CD4-positive, alpha-beta memory T cell (primary cell): Measurements from ENCODE around the gene IL36RN. TPM values are rescaled to one million over a fixed set of nuclear protein-coding genes. Genes with fewer than 3 reads are reported as not detected.

Source experiments
- CTCF ChIA-PET: fragments of 350-600 bp; sonication (Branson Sonifier 250); formaldehyde crosslinking; loops from one replicate; lab custom pipeline; 2021; ENCODE audit warnings: inconsistent platforms; ENCODE audit not compliant: partially characterized antibody; lab: Charles Lee
- POLR2A ChIA-PET: fragments of 350-600 bp; sonication (Branson Sonifier 250); formaldehyde crosslinking; loops from one replicate; lab custom pipeline; 2021; ENCODE audit not compliant: partially characterized antibody; lab: Charles Lee
- DNase-seq, 5 donors: peaks; one replicate each; pipeline versions ENCODE4 v3.0.0 to v3.0.0-alpha.2; 2020 to 2022; ENCODE audit warnings: mixed read lengths in 1 of 5
- H3K27ac ChIP-seq: one replicate; pipeline ENCODE4 v1.7.0; 2013; ENCODE audit warnings: low read depth, low read length
- H3K27me3 ChIP-seq: 2 replicates; pipeline ENCODE4 v1.7.0; 2013; ENCODE audit warnings: mild to moderate bottlenecking, low read length, moderate library complexity; ENCODE audit not compliant: insufficient read depth
- H3K36me3 ChIP-seq: 2 replicates; pipeline ENCODE4 v1.7.0; 2013; ENCODE audit warnings: mild to moderate bottlenecking, low read length, moderate library complexity; ENCODE audit not compliant: insufficient read depth
- H3K4me1 ChIP-seq: 2 replicates; pipeline ENCODE4 v1.7.0; 2013; ENCODE audit warnings: mild to moderate bottlenecking, low read length, moderate library complexity; ENCODE audit not compliant: insufficient read depth
- H3K4me3 ChIP-seq, 2 donors: one replicate each; pipeline ENCODE4 v1.7.0; 2013; ENCODE audit warnings: low read length in 2 of 2, mild to moderate bottlenecking in 1 of 2
- H3K9me3 ChIP-seq, 2 donors: one replicate each; pipeline ENCODE4 v1.7.0; 2013; ENCODE audit warnings: low read length in 2 of 2, control low read depth in 1 of 2; ENCODE audit not compliant: control insufficient read depth in 1 of 2
- H3K27ac Mint-ChIP-seq, 7 donors: one replicate each; pipeline ENCODE4 v1.8.0; 2020 to 2021; ENCODE audit warnings: mixed read lengths in 7 of 7, mild to moderate bottlenecking in 6 of 7, inconsistent platforms in 3 of 7, moderate library complexity in 3 of 7
- H3K27me3 Mint-ChIP-seq, 2 donors: one replicate each; pipeline ENCODE4 v1.8.0; 2020 to 2021; ENCODE audit warnings: mixed read lengths in 2 of 2
- H3K36me3 Mint-ChIP-seq, 2 donors: one replicate each; pipeline ENCODE4 v1.8.0; 2020 to 2021; ENCODE audit warnings: mixed read lengths in 2 of 2, inconsistent platforms in 1 of 2, mild to moderate bottlenecking in 1 of 2
- H3K4me1 Mint-ChIP-seq, 4 donors: one replicate each; pipeline ENCODE4 v1.8.0; 2020 to 2021; ENCODE audit warnings: mixed read lengths in 4 of 4, mild to moderate bottlenecking in 1 of 4
- H3K4me3 Mint-ChIP-seq, 8 donors: one replicate each; pipeline ENCODE4 v1.8.0; 2020 to 2021; ENCODE audit warnings: mixed read lengths in 8 of 8, mild to moderate bottlenecking in 7 of 8, moderate library complexity in 6 of 8, inconsistent platforms in 3 of 8
- H3K9me3 Mint-ChIP-seq, 8 donors: one replicate each; pipeline ENCODE4 v1.8.0; 2020 to 2021; ENCODE audit warnings: mixed read lengths in 8 of 8, mild to moderate bottlenecking in 5 of 8, inconsistent platforms in 3 of 8, moderate library complexity in 1 of 8
- intact Hi-C: fragments of 100-400 bp; cut with micrococcal nuclease; formaldehyde crosslinking; loops from one replicate; pipeline ENCODE4 v1.15.1; 2023
- polyA plus RNA-seq, 2 donors: library from polyadenylated mRNA; unstranded; fragments of 300-500 nt; fragmentation: Illumina TruSeq; gene quantifications; one replicate each; pipeline ENCODE4 v1.2.3, GENCODE V29; 2021
- total RNA-seq, 2 experiments: library from RNA; stranded (reverse); gene quantifications; one replicate each; pipeline ENCODE4 v1.2.3, GENCODE V29; 2021

Gene IL36RN
- total and polyA plus RNA-seq, 4 experiments from 2014 or later = not detected

DNA sequence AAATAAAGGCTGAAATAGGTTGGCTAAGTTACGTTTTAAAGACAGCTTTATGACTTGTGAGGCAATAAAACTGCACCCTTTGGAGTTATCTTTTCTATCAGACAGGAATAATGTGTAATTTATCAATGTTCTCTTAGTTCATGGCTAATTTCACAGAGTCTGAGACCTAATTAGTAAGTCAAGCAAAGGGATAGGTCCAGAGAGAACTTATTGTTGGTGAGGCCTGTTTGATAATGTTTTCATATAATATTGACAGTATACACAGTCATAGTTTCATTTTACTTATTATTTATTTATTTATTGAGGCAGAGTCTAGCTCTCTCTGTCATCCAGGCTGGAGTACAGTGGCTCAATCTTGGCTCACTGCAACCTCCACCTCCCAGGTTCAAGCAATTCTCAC is 1.9 kb upstream of the IL36RN start:
- Histone ChIP-seq H3K36me3 (no peaks in the 10 kb centered on the region), H3K4me1 (no peaks in the 10 kb centered on the region), H3K27me3 (no peaks in the 10 kb centered on the region), H3K4me3 (no peak overlapping the region), H3K9me3 (no peaks in the 10 kb centered on the region), H3K27ac (no peak overlapping the region)
- intact Hi-C loops = no loop called here
- POLR2A ChIA-PET = no interaction called here
- H3K4me3 Mint-ChIP-seq = no peak overlapping the region
- peaks cover 7 to 24% (median 14%) of the 10 kb centered on the region in 8 donors for H3K9me3 Mint-ChIP-seq
- H3K27ac Mint-ChIP-seq = no peak overlapping the region
- peaks cover 8 to 10% of the 10 kb centered on the region in 2 donors for H3K27me3 Mint-ChIP-seq
- no peaks in the 10 kb centered on the region for H3K4me1 Mint-ChIP-seq
- DNase-seq = no peak
- CTCF ChIA-PET = interaction anchor here (1.3 kb wide), 1 partner anchor 25 kb away, joined by 3 read pairs; no protein-coding TSS in a partner anchor
- H3K36me3 Mint-ChIP-seq = peaks cover 1 to 7% of the 10 kb centered on the region in 2 donors

- H3K36me3 Mint-ChIP-seq = peaks cover 1 to 7% of the 10 kb centered on the region in 2 donors
- no peak overlapping the region for H3K27ac ChIP-seq
- intact Hi-C loops = no loop called here
- H3K4me3 Mint-ChIP-seq = no peak overlapping the region
- H3K9me3 ChIP-seq = no peaks in the 10 kb centered on the region
- DNase-seq = no peak
- peaks cover 8 to 10% of the 10 kb centered on the region in 2 donors for H3K27me3 Mint-ChIP-seq
- no peaks in the 10 kb centered on the region for H3K4me1 ChIP-seq
- H3K27ac Mint-ChIP-seq = peak overlapping the region in 1 of 7 donors; percentile 26
- no peak overlapping the region for H3K4me3 ChIP-seq
- H3K4me1 Mint-ChIP-seq = no peaks in the 10 kb centered on the region
- no peaks in the 10 kb centered on the region for H3K36me3 ChIP-seq
- H3K9me3 Mint-ChIP-seq = peaks cover 7 to 24% (median 14%) of the 10 kb centered on the region in 8 donors
- H3K27me3 ChIP-seq = no peaks in the 10 kb centered on the region
- POLR2A ChIA-PET = no interaction called here
- CTCF ChIA-PET = no interaction called here
These were observed 495 bp upstream of the IL36RN start for GRCh38 chr2:113058411-113058994.

DNA sequence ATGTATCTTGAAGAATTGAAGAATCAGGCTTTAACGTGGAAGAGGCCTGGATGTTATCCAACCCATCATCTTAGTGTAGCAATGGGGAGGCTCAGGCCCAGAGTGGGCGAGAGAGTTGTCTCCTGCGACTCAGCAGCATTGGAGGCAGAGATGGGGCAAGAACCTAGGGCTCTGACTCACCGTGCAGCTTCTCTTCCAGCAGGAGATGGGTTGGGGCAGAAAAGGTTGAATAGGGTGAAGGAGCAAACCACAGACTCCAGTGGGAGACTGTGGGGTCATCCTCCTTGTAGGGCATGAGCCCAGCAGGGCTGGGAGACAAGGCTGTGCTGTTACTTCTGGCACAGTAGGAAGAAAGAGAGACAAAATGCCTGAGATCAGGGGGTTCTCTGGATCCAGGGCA is 1.4 kb downstream of the IL36RN start:
- no peak overlapping the region for H3K27ac ChIP-seq
- intact Hi-C loops = no loop called here
- peaks cover 10 to 14% of the 10 kb centered on the region in 2 donors for H3K27me3 Mint-ChIP-seq
- POLR2A ChIA-PET = no interaction called here
- CTCF ChIA-PET = interaction anchor here (1.4 kb wide), 1 partner anchor 20 kb away, joined by 5 read pairs; no protein-coding TSS in a partner anchor
- H3K36me3 ChIP-seq = no peaks in the 10 kb centered on the region
- H3K4me1 Mint-ChIP-seq = no peaks in the 10 kb centered on the region
- no peaks in the 10 kb centered on the region for H3K27me3 ChIP-seq
- no peak for DNase-seq
- no peak overlapping the region for H3K4me3 Mint-ChIP-seq
- peaks cover 1 to 8% of the 10 kb centered on the region in 2 donors for H3K36me3 Mint-ChIP-seq
- H3K9me3 ChIP-seq = no peaks in the 10 kb centered on the region
- H3K9me3 Mint-ChIP-seq = peaks cover 0 to 15% (median 7%) of the 10 kb centered on the region in 8 donors
- no peaks in the 10 kb centered on the region for H3K4me1 ChIP-seq
- H3K27ac Mint-ChIP-seq = no peak overlapping the region
- H3K4me3 ChIP-seq = no peak overlapping the region

DNA sequence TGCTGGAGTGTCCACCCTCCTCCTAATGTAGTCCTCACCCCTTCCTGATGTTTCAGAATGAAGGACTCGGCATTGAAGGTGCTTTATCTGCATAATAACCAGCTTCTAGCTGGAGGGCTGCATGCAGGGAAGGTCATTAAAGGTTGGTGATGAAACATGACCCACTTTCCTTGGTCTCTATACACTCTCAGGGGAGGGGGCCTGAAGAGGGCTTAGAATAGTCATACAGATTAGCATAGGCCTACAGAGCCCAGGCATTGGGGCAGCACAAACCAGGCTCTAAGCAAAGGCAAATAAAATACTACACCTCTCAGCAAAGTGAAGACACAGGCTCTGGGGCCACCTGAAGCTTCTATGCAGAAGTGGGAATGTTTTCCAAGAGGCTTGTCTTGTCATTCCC is 1.8 kb downstream of the IL36RN start:
- no peaks in the 10 kb centered on the region for H3K4me1 ChIP-seq

DNA sequence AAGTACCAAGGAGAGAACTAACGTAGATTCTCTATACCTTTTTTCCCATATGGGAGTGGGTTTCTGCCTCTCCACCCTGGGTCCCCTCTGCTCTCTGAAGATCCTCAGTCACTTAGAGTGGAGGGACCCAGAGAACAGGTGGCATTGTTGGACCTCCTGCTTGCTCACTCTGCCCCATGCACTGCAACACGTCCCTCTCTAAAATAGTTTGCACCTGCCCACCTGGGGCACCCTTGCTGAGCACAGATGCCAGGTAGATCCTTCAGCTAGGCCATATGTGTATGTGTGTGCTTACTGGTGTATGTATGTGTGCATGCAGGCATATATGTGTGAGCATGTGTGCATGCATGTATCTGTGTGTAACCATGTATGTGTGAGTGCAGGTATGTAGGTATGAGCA is 2.2 kb downstream of the IL36RN start:
- Histone ChIP-seq H3K36me3 (no peaks in the 10 kb centered on the region), H3K27ac (no peak overlapping the region), H3K4me1 (no peaks in the 10 kb centered on the region), H3K9me3 (no peaks in the 10 kb centered on the region), H3K4me3 (no peak overlapping the region), H3K27me3 (no peaks in the 10 kb centered on the region)
- intact Hi-C loops = no loop called here
- H3K4me3 Mint-ChIP-seq = no peak overlapping the region
- peaks cover 0 to 10% (median 2%) of the 10 kb centered on the region in 8 donors for H3K9me3 Mint-ChIP-seq
- ChIA-PET CTCF (no interaction called here), POLR2A (no interaction called here)
- peaks cover 0 to 4% of the 10 kb centered on the region in 2 donors for H3K36me3 Mint-ChIP-seq
- no peaks in the 10 kb centered on the region for H3K4me1 Mint-ChIP-seq
- peaks cover 10 to 13% of the 10 kb centered on the region in 2 donors for H3K27me3 Mint-ChIP-seq
- no peak for DNase-seq
- peak overlapping the region in 2 of 7 donors; percentile 3 to 21 for H3K27ac Mint-ChIP-seq

More for the DNA sequence above, 1.8 kb downstream of the IL36RN start:
- Mint-ChIP-seq H3K36me3 (peaks cover 0 to 6% of the 10 kb centered on the region in 2 donors), H3K9me3 (peaks cover 0 to 13% (median 4%) of the 10 kb centered on the region in 8 donors), H3K4me1 (no peaks in the 10 kb centered on the region), H3K27ac (no peak overlapping the region), H3K27me3 (peaks cover 10 to 14% of the 10 kb centered on the region in 2 donors), H3K4me3 (no peak overlapping the region)
- no peaks in the 10 kb centered on the region for H3K36me3 ChIP-seq
- DNase-seq = no peak
- ChIA-PET POLR2A (no interaction called here), CTCF (no interaction called here)
- H3K4me3 ChIP-seq = no peak overlapping the region
- intact Hi-C loops = no loop called here
- no peaks in the 10 kb centered on the region for H3K9me3 ChIP-seq
- no peak overlapping the region for H3K27ac ChIP-seq
- H3K27me3 ChIP-seq = no peaks in the 10 kb centered on the region

DNA sequence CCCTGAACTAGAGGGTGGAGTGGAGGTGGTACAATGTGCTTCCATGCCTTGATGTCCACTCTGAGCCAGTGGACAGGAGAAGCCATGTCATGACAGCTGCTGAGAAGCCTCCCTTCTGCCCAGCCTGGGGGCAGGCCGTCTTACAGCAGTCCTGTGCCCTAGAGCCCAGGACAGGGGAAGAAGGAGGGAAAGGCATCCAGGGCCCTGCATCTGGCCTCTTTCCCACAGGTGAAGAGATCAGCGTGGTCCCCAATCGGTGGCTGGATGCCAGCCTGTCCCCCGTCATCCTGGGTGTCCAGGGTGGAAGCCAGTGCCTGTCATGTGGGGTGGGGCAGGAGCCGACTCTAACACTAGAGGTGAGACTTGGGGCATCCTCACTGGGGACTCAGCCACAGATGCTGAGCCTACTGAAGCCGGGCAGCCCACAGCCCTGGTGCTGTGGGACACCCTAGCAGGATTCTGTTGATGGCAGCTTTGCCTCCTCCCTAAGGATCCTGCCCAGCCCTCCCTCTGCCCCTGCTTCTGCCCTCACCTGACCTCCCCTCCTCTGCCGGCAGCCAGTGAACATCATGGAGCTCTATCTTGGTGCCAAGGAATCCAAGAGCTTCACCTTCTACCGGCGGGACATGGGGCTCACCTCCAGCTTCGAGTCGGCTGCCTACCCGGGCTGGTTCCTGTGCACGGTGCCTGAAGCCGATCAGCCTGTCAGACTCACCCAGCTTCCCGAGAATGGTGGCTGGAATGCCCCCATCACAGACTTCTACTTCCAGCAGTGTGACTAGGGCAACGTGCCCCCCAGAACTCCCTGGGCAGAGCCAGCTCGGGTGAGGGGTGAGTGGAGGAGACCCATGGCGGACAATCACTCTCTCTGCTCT is 3.1 kb downstream of the IL36RN start:
- Histone ChIP-seq H3K27ac (no peak overlapping the region), H3K9me3 (no peaks in the 10 kb centered on the region), H3K27me3 (no peaks in the 10 kb centered on the region), H3K4me1 (no peaks in the 10 kb centered on the region), H3K4me3 (no peak overlapping the region), H3K36me3 (no peaks in the 10 kb centered on the region)
- CTCF ChIA-PET = interaction anchor here (0.9 to 1.0 kb wide), 2 partner anchors 16 to 135 kb away, joined by 3 read pairs; no protein-coding TSS in a partner anchor
- H3K27me3 Mint-ChIP-seq = peaks cover 11 to 14% of the 10 kb centered on the region in 2 donors
- H3K36me3 Mint-ChIP-seq = peaks cover 0 to 3% of the 10 kb centered on the region in 2 donors
- no peak overlapping the region for H3K4me3 Mint-ChIP-seq
- POLR2A ChIA-PET = no interaction called here
- H3K4me1 Mint-ChIP-seq = no peaks in the 10 kb centered on the region
- no peak for DNase-seq
- no peak overlapping the region for H3K27ac Mint-ChIP-seq
- intact Hi-C loops = no loop called here
- peaks cover 0 to 8% (median 1%) of the 10 kb centered on the region in 8 donors for H3K9me3 Mint-ChIP-seq

DNA sequence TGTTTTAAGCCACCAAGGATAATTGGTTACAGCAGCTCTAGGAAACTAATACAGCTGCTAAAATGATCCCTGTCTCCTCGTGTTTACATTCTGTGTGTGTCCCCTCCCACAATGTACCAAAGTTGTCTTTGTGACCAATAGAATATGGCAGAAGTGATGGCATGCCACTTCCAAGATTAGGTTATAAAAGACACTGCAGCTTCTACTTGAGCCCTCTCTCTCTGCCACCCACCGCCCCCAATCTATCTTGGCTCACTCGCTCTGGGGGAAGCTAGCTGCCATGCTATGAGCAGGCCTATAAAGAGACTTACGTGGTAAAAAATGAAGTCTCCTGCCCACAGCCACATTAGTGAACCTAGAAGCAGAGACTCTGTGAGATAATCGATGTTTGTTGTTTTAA is 5.3 kb downstream of the IL36RN start:
- Mint-ChIP-seq H3K4me1 (no peaks in the 10 kb centered on the region), H3K4me3 (no peak overlapping the region), H3K27me3 (peaks cover 8 to 11% of the 10 kb centered on the region in 2 donors), H3K27ac (no peak overlapping the region), H3K36me3 (peaks cover 0 to 3% of the 10 kb centered on the region in 2 donors), H3K9me3 (peaks cover 0 to 8% (median 1%) of the 10 kb centered on the region in 8 donors)
- H3K27me3 ChIP-seq = no peaks in the 10 kb centered on the region
- ChIA-PET POLR2A (no interaction called here), CTCF (interaction anchor here (1.2 kb wide), 1 partner anchor 18 kb away, joined by 3 read pairs; no protein-coding TSS in a partner anchor)
- H3K9me3 ChIP-seq = no peaks in the 10 kb centered on the region
- H3K4me1 ChIP-seq = no peaks in the 10 kb centered on the region
- no peaks in the 10 kb centered on the region for H3K36me3 ChIP-seq
- no peak overlapping the region for H3K4me3 ChIP-seq
- intact Hi-C loops = no loop called here
- no peak for DNase-seq
- no peak overlapping the region for H3K27ac ChIP-seq
